Mononuclear cell (primary cell): ENCODE data around the gene ERBB4. TPM values are rescaled to one million over a fixed set of nuclear protein-coding genes. Genes with fewer than 3 reads are reported as not detected.

Experiments
- H3K27me3 ChIP-seq: 2 replicates; pipeline ENCODE4 v1.6.0; 2011; ENCODE audit warnings: low read length, control low read depth; ENCODE audit not compliant: insufficient read depth
- H3K4me1 ChIP-seq: 2 replicates; pipeline ENCODE4 v1.5.1; 2011; ENCODE audit warnings: mild to moderate bottlenecking, low read length, control low read depth; ENCODE audit not compliant: insufficient read depth
- H3K4me3 ChIP-seq: 2 replicates; pipeline ENCODE4 v1.5.1; 2011; ENCODE audit warnings: mild to moderate bottlenecking, low read length, moderate library complexity
- H3K9me3 ChIP-seq: 2 replicates; pipeline ENCODE4 v1.5.1; 2011; ENCODE audit warnings: low read depth, mild to moderate bottlenecking, control low read depth, low read length
- total RNA-seq: library from RNA; depleted of rRNA; stranded (reverse); fragments of >200 nt; gene quantifications from one replicate; pipeline ENCODE4 v1.2.3, GENCODE V29; 2012

The ERBB4 gene
- total RNA-seq, 1 donor, result not detected

GRCh38 chr2:211985393-211985792, 553.2 kb downstream of the ERBB4 start:
- H3K27me3 ChIP-seq, result no peaks in the 10 kb centered on the region
- no peak overlapping the region for H3K4me3 ChIP-seq
- H3K4me1 ChIP-seq, result no peaks in the 10 kb centered on the region
- no peaks in the 10 kb centered on the region for H3K9me3 ChIP-seq

GRCh38 chr2:211982162-211982561, 556.4 kb downstream of the ERBB4 start:
- Histone ChIP-seq H3K27me3 (no peaks in the 10 kb centered on the region), H3K9me3 (no peaks in the 10 kb centered on the region), H3K4me1 (no peaks in the 10 kb centered on the region), H3K4me3 (no peak overlapping the region)

- no peaks in the 10 kb centered on the region for H3K4me1 ChIP-seq
- H3K4me3 ChIP-seq, result no peak overlapping the region
- no peaks in the 10 kb centered on the region for H3K9me3 ChIP-seq
- no peaks in the 10 kb centered on the region for H3K27me3 ChIP-seq
These were observed 557.2 kb downstream of the ERBB4 start for GRCh38 chr2:211981451-211981850.

- H3K27me3 ChIP-seq, result no peaks in the 10 kb centered on the region
- H3K4me1 ChIP-seq, result no peaks in the 10 kb centered on the region
- H3K9me3 ChIP-seq, result no peaks in the 10 kb centered on the region
- no peak overlapping the region for H3K4me3 ChIP-seq
These were observed 562.5 kb downstream of the ERBB4 start for GRCh38 chr2:211976076-211976475.

- no peaks in the 10 kb centered on the region for H3K4me1 ChIP-seq
- no peaks in the 10 kb centered on the region for H3K27me3 ChIP-seq
- H3K9me3 ChIP-seq, result no peaks in the 10 kb centered on the region
- no peak overlapping the region for H3K4me3 ChIP-seq
These were observed 571.4 kb downstream of the ERBB4 start for GRCh38 chr2:211967234-211967633.

- Histone ChIP-seq H3K4me1 (no peaks in the 10 kb centered on the region), H3K9me3 (no peaks in the 10 kb centered on the region), H3K4me3 (no peak overlapping the region), H3K27me3 (no peaks in the 10 kb centered on the region)
These were observed 574.6 kb downstream of the ERBB4 start for GRCh38 chr2:211963969-211964368.

- Histone ChIP-seq H3K9me3 (no peaks in the 10 kb centered on the region), H3K4me1 (no peaks in the 10 kb centered on the region), H3K4me3 (no peak overlapping the region), H3K27me3 (no peaks in the 10 kb centered on the region)
These were observed 580.8 kb downstream of the ERBB4 start for GRCh38 chr2:211957799-211958198.

GRCh38 chr2:211955648-211956047, 583.0 kb downstream of the ERBB4 start:
- Histone ChIP-seq H3K4me3 (no peak overlapping the region), H3K9me3 (no peaks in the 10 kb centered on the region), H3K4me1 (no peaks in the 10 kb centered on the region), H3K27me3 (no peaks in the 10 kb centered on the region)

- Histone ChIP-seq H3K4me1 (no peaks in the 10 kb centered on the region), H3K4me3 (no peak overlapping the region), H3K9me3 (no peaks in the 10 kb centered on the region), H3K27me3 (no peaks in the 10 kb centered on the region)
These were observed 589.7 kb downstream of the ERBB4 start for GRCh38 chr2:211948932-211949331.

- no peak overlapping the region for H3K4me3 ChIP-seq
- H3K27me3 ChIP-seq, result no peaks in the 10 kb centered on the region
- H3K4me1 ChIP-seq, result no peaks in the 10 kb centered on the region
- no peaks in the 10 kb centered on the region for H3K9me3 ChIP-seq
These were observed 591.6 kb downstream of the ERBB4 start for GRCh38 chr2:211946960-211947359.

- Histone ChIP-seq H3K4me1 (no peaks in the 10 kb centered on the region), H3K9me3 (no peaks in the 10 kb centered on the region), H3K4me3 (no peak overlapping the region), H3K27me3 (no peaks in the 10 kb centered on the region)
These were observed 594.0 kb downstream of the ERBB4 start for GRCh38 chr2:211944572-211944971.

- H3K27me3 ChIP-seq, result no peaks in the 10 kb centered on the region
- H3K4me1 ChIP-seq, result no peaks in the 10 kb centered on the region
- no peaks in the 10 kb centered on the region for H3K9me3 ChIP-seq
- H3K4me3 ChIP-seq, result no peak overlapping the region
These were observed 596.4 kb downstream of the ERBB4 start for GRCh38 chr2:211942153-211942552.

GRCh38 chr2:211941216-211941747, 597.3 kb downstream of the ERBB4 start:
- Histone ChIP-seq H3K4me1 (no peaks in the 10 kb centered on the region), H3K9me3 (no peaks in the 10 kb centered on the region), H3K4me3 (no peak overlapping the region), H3K27me3 (no peaks in the 10 kb centered on the region)

- Histone ChIP-seq H3K27me3 (no peaks in the 10 kb centered on the region), H3K9me3 (no peaks in the 10 kb centered on the region), H3K4me3 (no peak overlapping the region), H3K4me1 (no peaks in the 10 kb centered on the region)
These were observed 599.4 kb downstream of the ERBB4 start for GRCh38 chr2:211939177-211939576.

GRCh38 chr2:211934811-211935210, 603.8 kb downstream of the ERBB4 start:
- no peak overlapping the region for H3K4me3 ChIP-seq
- H3K9me3 ChIP-seq, result no peaks in the 10 kb centered on the region
- H3K27me3 ChIP-seq, result no peaks in the 10 kb centered on the region
- H3K4me1 ChIP-seq, result no peaks in the 10 kb centered on the region

- Histone ChIP-seq H3K9me3 (no peaks in the 10 kb centered on the region), H3K27me3 (no peaks in the 10 kb centered on the region), H3K4me1 (no peaks in the 10 kb centered on the region), H3K4me3 (no peak overlapping the region)
These were observed 607.3 kb downstream of the ERBB4 start for GRCh38 chr2:211931314-211931713.
